Progenitor cell of endocrine pancreas (in vitro differentiated cells): ENCODE results near the gene NUDT1. TPM values are rescaled to one million over a fixed set of nuclear protein-coding genes. Genes with fewer than 3 reads are reported as not detected.

ENCODE experiments used
- DNase-seq: peaks from one replicate; pipeline ENCODE4 v3.0.0; 2021; ENCODE audit warnings: low spot score; ENCODE audit not compliant: unreplicated experiment
- H3K27ac Mint-ChIP-seq: 2 replicates; pipeline ENCODE4 v1.8.0; 2021; ENCODE audit warnings: mild to moderate bottlenecking, moderate library complexity, mixed read lengths
- H3K27me3 Mint-ChIP-seq: 2 replicates; pipeline ENCODE4 v1.8.0; 2021; ENCODE audit warnings: mixed read lengths
- H3K36me3 Mint-ChIP-seq: 2 replicates; pipeline ENCODE4 v1.8.0; 2022; ENCODE audit warnings: mixed read lengths; ENCODE audit not compliant: insufficient read depth
- H3K4me1 Mint-ChIP-seq: 2 replicates; pipeline ENCODE4 v1.8.0; 2021; ENCODE audit warnings: low read depth, mixed read lengths
- H3K4me3 Mint-ChIP-seq: 2 replicates; pipeline ENCODE4 v1.8.0; 2021; ENCODE audit warnings: low read depth, mild to moderate bottlenecking, moderate library complexity, mixed read lengths
- H3K9me3 Mint-ChIP-seq: 2 replicates; pipeline ENCODE4 v1.8.0; 2021; ENCODE audit warnings: low read depth, mixed read lengths
- total RNA-seq: library from RNA; stranded (reverse); gene quantifications from 2 replicates; pipeline ENCODE4 v1.2.1, GENCODE V29; 2021
- TF ChIP-seq, protein P1 (sequence below): fragments of 200-600 bp; sonication (generic); IDR thresholded peaks from one replicate; pipeline ENCODE4 v1.5.0; 2021; ENCODE audit warnings: antibody characterized with exemption, mild to moderate bottlenecking; ENCODE audit not compliant: unreplicated experiment

NUDT1 gene
- total RNA-seq, 1 donor from 2014 or later: 22.1 TPM

- Mint-ChIP-seq H3K4me3 (no peak overlapping the region), H3K4me1 (peaks cover 16% of the 10 kb centered on the region)
- no peak for DNase-seq
These were observed 40.2 kb downstream of the NUDT1 start for GRCh38 chr7:2282185-2282751.

GRCh38 chr7:2283074-2283473, 41.0 kb downstream of the NUDT1 start:
- TF ChIP-seq, protein P1, sequence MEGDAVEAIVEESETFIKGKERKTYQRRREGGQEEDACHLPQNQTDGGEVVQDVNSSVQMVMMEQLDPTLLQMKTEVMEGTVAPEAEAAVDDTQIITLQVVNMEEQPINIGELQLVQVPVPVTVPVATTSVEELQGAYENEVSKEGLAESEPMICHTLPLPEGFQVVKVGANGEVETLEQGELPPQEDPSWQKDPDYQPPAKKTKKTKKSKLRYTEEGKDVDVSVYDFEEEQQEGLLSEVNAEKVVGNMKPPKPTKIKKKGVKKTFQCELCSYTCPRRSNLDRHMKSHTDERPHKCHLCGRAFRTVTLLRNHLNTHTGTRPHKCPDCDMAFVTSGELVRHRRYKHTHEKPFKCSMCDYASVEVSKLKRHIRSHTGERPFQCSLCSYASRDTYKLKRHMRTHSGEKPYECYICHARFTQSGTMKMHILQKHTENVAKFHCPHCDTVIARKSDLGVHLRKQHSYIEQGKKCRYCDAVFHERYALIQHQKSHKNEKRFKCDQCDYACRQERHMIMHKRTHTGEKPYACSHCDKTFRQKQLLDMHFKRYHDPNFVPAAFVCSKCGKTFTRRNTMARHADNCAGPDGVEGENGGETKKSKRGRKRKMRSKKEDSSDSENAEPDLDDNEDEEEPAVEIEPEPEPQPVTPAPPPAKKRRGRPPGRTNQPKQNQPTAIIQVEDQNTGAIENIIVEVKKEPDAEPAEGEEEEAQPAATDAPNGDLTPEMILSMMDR: no peak
- DNase-seq: no peak
- peaks cover 16% of the 10 kb centered on the region for H3K4me1 Mint-ChIP-seq
- no peaks in the 10 kb centered on the region for H3K36me3 Mint-ChIP-seq
- H3K9me3 Mint-ChIP-seq: no peaks in the 10 kb centered on the region
- H3K27me3 Mint-ChIP-seq: no peaks in the 10 kb centered on the region
- H3K4me3 Mint-ChIP-seq: no peak overlapping the region
- no peak overlapping the region for H3K27ac Mint-ChIP-seq

More at GRCh38 chr7:2282185-2282751, 40.2 kb downstream of the NUDT1 start:
- Mint-ChIP-seq H3K27ac (no peak overlapping the region), H3K9me3 (no peaks in the 10 kb centered on the region), H3K36me3 (no peaks in the 10 kb centered on the region), H3K27me3 (no peaks in the 10 kb centered on the region)
- TF ChIP-seq, protein P1: no peak

DNA sequence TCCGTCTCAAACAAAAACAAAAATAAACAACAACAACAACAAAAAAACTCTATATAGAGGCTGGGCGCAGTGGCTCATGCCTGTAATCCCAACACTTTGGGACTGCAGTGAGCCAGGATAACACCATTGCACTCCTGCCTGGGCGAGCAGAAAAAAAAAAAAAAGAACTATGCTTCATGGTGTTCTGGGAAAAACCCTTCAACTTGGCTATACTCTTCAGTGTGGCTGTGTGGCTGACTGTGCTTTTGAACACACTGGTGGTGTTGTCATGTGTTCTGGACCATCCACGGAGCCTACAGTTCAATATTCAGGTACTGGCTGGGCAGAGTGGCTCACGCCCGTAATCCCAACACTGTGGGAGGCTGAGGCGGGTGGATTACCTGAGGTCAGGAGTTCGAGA, 45.7 kb downstream of the NUDT1 start:
- no peaks in the 10 kb centered on the region for H3K27me3 Mint-ChIP-seq
- no peaks in the 10 kb centered on the region for H3K36me3 Mint-ChIP-seq
- TF ChIP-seq, protein P1: no peak
- DNase-seq: no peak
- H3K9me3 Mint-ChIP-seq: no peaks in the 10 kb centered on the region
- no peak overlapping the region for H3K4me3 Mint-ChIP-seq
- no peak overlapping the region for H3K27ac Mint-ChIP-seq
- H3K4me1 Mint-ChIP-seq: no peaks in the 10 kb centered on the region

GRCh38 chr7:2288503-2288902, 46.5 kb downstream of the NUDT1 start:
- Mint-ChIP-seq H3K9me3 (no peaks in the 10 kb centered on the region), H3K27ac (no peak overlapping the region), H3K4me3 (no peak overlapping the region), H3K4me1 (no peaks in the 10 kb centered on the region), H3K27me3 (no peaks in the 10 kb centered on the region), H3K36me3 (no peaks in the 10 kb centered on the region)
- DNase-seq: no peak
- TF ChIP-seq, protein P1: no peak

DNA sequence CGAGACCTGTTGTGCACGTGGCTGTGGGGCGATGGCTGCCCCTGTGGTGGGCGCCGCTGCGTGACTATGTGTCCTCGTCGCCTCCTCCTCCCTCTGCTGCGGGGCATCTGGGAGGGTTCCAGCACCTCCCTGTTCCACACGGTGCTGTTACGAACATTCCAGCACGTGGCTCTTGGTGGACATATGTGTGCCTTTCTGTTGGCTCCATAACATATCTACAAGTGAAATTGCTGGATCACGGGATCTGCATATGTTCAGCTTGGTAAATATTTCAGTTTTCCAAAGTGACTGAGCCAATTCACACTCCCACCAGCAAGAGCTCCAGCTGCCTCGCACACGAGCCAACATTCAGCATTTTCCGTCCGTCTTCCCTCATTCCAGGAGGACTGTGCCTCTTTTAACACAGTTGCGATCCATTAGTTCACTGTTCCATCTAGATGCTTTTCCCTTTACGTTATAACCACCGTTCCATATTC, 47.1 kb downstream of the NUDT1 start:
- Mint-ChIP-seq H3K4me1 (no peaks in the 10 kb centered on the region), H3K9me3 (no peaks in the 10 kb centered on the region), H3K4me3 (no peak overlapping the region), H3K27me3 (no peaks in the 10 kb centered on the region), H3K36me3 (no peaks in the 10 kb centered on the region), H3K27ac (no peak overlapping the region)
- DNase-seq: no peak
- TF ChIP-seq, protein P1: no peak
